Right kidney (tissue), 1 donor: ENCODE data around the gene FGGY.

Experiments used
- DNase-seq: peaks from one replicate; pipeline ENCODE4 v3.0.0-alpha.2; 2016

FGGY gene

GRCh38 chr1:59743324-59744091, 446.6 kb downstream of the FGGY start:
- DNase-seq = no peak

GRCh38 chr1:59747420-59748024, 450.6 kb downstream of the FGGY start:
- DNase-seq = no peak

GRCh38 chr1:59748123-59748522, 451.2 kb downstream of the FGGY start:
- DNase-seq = no peak

- no peak for DNase-seq
Observed at GRCh38 chr1:59750328-59751003, 453.6 kb downstream of the FGGY start.

- no peak for DNase-seq
Observed at GRCh38 chr1:59751004-59751395, 454.1 kb downstream of the FGGY start.

GRCh38 chr1:59751801-59752200, 454.9 kb downstream of the FGGY start:
- no peak for DNase-seq

GRCh38 chr1:59752556-59753414, 455.9 kb downstream of the FGGY start:
- no peak for DNase-seq

- DNase-seq = no peak
Observed at GRCh38 chr1:59755069-59755685, 458.3 kb downstream of the FGGY start.

- no peak for DNase-seq
Observed at GRCh38 chr1:59757197-59757747, 460.4 kb downstream of the FGGY start.

- DNase-seq = peak; percentile 73
Observed at GRCh38 chr1:59759156-59759925, 462.4 kb downstream of the FGGY start.

GRCh38 chr1:59761443-59761842, 464.5 kb downstream of the FGGY start:
- DNase-seq = no peak

GRCh38 chr1:59763418-59763817, 466.5 kb downstream of the FGGY start:
- no peak for DNase-seq

- no peak for DNase-seq
Observed at GRCh38 chr1:59765011-59765730, 468.3 kb downstream of the FGGY start.

GRCh38 chr1:59766227-59766855, 469.4 kb downstream of the FGGY start:
- DNase-seq = no peak

GRCh38 chr1:59767119-59767518, 470.2 kb downstream of the FGGY start:
- no peak for DNase-seq

GRCh38 chr1:59768792-59769735, 472.2 kb downstream of the FGGY start:
- no peak for DNase-seq

GRCh38 chr1:59769736-59770095, 472.8 kb downstream of the FGGY start:
- no peak for DNase-seq

GRCh38 chr1:59771361-59771760, 474.5 kb downstream of the FGGY start:
- no peak for DNase-seq

GRCh38 chr1:59775480-59775879, 478.6 kb downstream of the FGGY start:
- no peak for DNase-seq
